GM12873 (cell line): ENCODE data around the gene ATG5.

Source experiments
- CTCF ChIP-seq: IDR thresholded peaks from 2 replicates; pipeline ENCODE4 v1.5.1; 2012; ENCODE audit warnings: low read depth, mild to moderate bottlenecking, moderate library complexity, low read length, control low read depth; ENCODE audit not compliant: insufficient read depth; ENCODE audit errors: missing control alignments

The ATG5 gene

GRCh38 chr6:106244931-106245330, 80.6 kb downstream of the ATG5 start:
- TF ChIP-seq CTCF = no peak

GRCh38 chr6:106244521-106244920, 81.0 kb downstream of the ATG5 start:
- TF ChIP-seq CTCF = no peak

- TF ChIP-seq CTCF = no peak
These were observed 82.3 kb downstream of the ATG5 start for GRCh38 chr6:106243261-106243660.

DNA sequence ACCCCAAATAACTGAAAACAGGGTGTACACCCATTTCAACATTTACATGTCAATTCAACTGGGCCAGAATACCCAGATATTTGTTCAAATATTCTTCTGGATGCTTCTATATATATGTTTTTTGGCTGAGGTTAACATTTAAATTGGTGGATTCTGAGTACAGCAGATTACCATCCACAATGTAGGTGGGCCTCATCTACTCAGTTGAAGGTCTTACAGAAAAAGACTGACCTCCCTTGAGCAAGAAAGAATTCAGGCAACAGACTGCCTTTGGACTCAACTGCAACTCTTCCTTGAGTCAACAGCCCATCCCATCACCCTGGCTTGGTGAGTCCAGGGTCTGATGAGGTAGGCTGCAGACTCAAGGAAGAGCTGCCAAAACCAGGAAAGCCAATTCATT, 84.1 kb downstream of the ATG5 start:
- no peak for TF ChIP-seq CTCF

- TF ChIP-seq CTCF = no peak
These were observed 88.3 kb downstream of the ATG5 start for GRCh38 chr6:106237286-106237685.

GRCh38 chr6:106227612-106228507, 97.7 kb downstream of the ATG5 start:
- no peak for TF ChIP-seq CTCF

DNA sequence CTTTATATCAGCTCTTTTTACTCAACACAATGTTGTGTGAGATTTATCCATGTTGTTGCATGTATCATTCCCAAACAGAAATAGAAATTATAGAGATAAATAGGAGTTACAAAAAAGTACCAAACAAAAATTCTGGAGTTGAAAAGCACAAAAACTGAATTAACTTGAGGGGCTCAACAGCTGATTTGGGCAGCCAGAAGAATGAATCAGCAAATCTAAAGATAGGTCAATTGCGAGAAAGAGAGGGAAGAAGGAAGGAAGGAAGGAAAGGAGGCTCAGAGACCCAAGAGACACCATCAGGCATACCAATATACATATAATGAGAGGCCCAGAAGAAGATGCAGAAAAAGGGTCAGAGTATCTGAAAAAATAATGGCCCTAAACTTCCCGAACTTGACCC, 98.9 kb downstream of the ATG5 start:
- no peak for TF ChIP-seq CTCF
